H1 (cell line): Measurements from ENCODE around the gene GNB5. TPM values are rescaled to one million over a fixed set of nuclear protein-coding genes. Genes with fewer than 3 reads are reported as not detected.

Experiments
- CTCF ChIA-PET: fragments of 300-600 bp; sonication (Branson Sonifier 250); formaldehyde crosslinking; loops from one replicate; lab custom pipeline; 2021; ENCODE audit not compliant: partially characterized antibody; lab: Charles Lee
- POLR2A ChIA-PET: fragments of 300-600 bp; sonication (Branson Sonifier 250); formaldehyde crosslinking; loops from one replicate; lab custom pipeline; 2021; ENCODE audit warnings: inconsistent platforms; ENCODE audit not compliant: partially characterized antibody; lab: Charles Lee
- DNase-seq, 2 experiments: peaks; one replicate each; pipeline versions ENCODE4 v3.0.0 to v3.0.0-alpha.2; 2010 to 2022; ENCODE audit warnings: low spot score in 2 of 2, low read depth in 1 of 2, mixed read lengths in 1 of 2
- FAIRE-seq: peaks from 2 replicates; lab custom pipeline; 2011; peaks lifted over from hg19 to GRCh38; lab: Jason Lieb, UNC
- H2AFZ ChIP-seq: 2 replicates; pipeline ENCODE4 v1.8.1; 2012; ENCODE audit warnings: low read length, inconsistent platforms
- H2AK5ac ChIP-seq: 2 replicates; pipeline ENCODE4 v1.6.1; 2013; ENCODE audit warnings: low read depth, low read length
- H2BK120ac ChIP-seq: replicated peaks from 2 replicates; pipeline ENCODE3; 2013; ENCODE audit warnings: low read depth, low read length, inconsistent platforms
- H2BK12ac ChIP-seq: 2 replicates; pipeline ENCODE4 v1.6.1; 2013; ENCODE audit warnings: low read depth, low read length
- H2BK15ac ChIP-seq: 2 replicates; pipeline ENCODE4 v1.6.1; 2013; ENCODE audit warnings: low read length
- H2BK20ac ChIP-seq: 2 replicates; pipeline ENCODE4 v1.6.1; 2013; ENCODE audit warnings: low read length
- H2BK5ac ChIP-seq: 2 replicates; pipeline ENCODE4 v1.6.1; 2013; ENCODE audit warnings: low read depth, low read length
- H3K14ac ChIP-seq: 2 replicates; pipeline ENCODE4 v1.6.1; 2013; ENCODE audit warnings: inconsistent platforms; ENCODE audit not compliant: insufficient read length
- H3K18ac ChIP-seq: 2 replicates; pipeline ENCODE4 v1.6.1; 2013; ENCODE audit warnings: low read length; ENCODE audit errors: extremely low read depth
- H3K23ac ChIP-seq: 2 replicates; pipeline ENCODE4 v1.6.1; 2013; ENCODE audit warnings: inconsistent platforms; ENCODE audit not compliant: insufficient read length
- H3K23me2 ChIP-seq: 2 replicates; pipeline ENCODE4 v1.6.1; 2013; ENCODE audit warnings: low read depth, low read length
- H3K27ac ChIP-seq: 2 replicates; pipeline ENCODE4 v1.6.1; 2011; ENCODE audit warnings: low read depth, low read length, inconsistent platforms
- H3K27me3 ChIP-seq, 4 experiments: replicated peaks in 1 of 4; 1 replicate in 1 of 4; 2 replicates in 3 of 4; pipeline versions ENCODE4 v1.6.1 to v1.8.1; 2011 to 2013; ENCODE audit warnings: low read length in 3 of 4, mild to moderate bottlenecking in 3 of 4, inconsistent platforms in 2 of 4, mixed read lengths in 2 of 4, moderate library complexity in 1 of 4; ENCODE audit not compliant: control insufficient read depth in 3 of 4, insufficient read depth in 3 of 4; ENCODE audit errors: extremely low read depth in 1 of 4
- H3K36me3 ChIP-seq, 4 experiments: 2 replicates each; pipeline versions ENCODE4 v1.6.1 to v1.8.1; 2011 to 2013; ENCODE audit warnings: mild to moderate bottlenecking in 4 of 4, low read length in 3 of 4, moderate library complexity in 2 of 4, control low read depth in 1 of 4, inconsistent platforms in 1 of 4; ENCODE audit not compliant: insufficient read depth in 4 of 4, control insufficient read depth in 2 of 4
- H3K4ac ChIP-seq: replicated peaks from 2 replicates; pipeline ENCODE3; 2013; ENCODE audit warnings: low read length, low read depth, mixed read lengths, inconsistent platforms; ENCODE audit not compliant: insufficient read length
- H3K4me1 ChIP-seq, 4 experiments: replicated peaks in 1 of 4; 1 replicate in 1 of 4; 2 replicates in 3 of 4; pipeline versions ENCODE4 v1.6.1 to v1.8.1; 2011 to 2013; ENCODE audit warnings: low read length in 3 of 4, inconsistent platforms in 2 of 4, mixed read lengths in 1 of 4; ENCODE audit not compliant: insufficient read depth in 4 of 4, control insufficient read depth in 3 of 4
- H3K4me2 ChIP-seq, 2 experiments: 2 replicates each; pipeline versions ENCODE4 v1.6.1 to v1.8.1; 2011 to 2013; ENCODE audit warnings: low read depth in 2 of 2, low read length in 2 of 2, control low read depth in 1 of 2, inconsistent platforms in 1 of 2, mild to moderate bottlenecking in 1 of 2; ENCODE audit not compliant: insufficient read depth in 1 of 2
- H3K4me3 ChIP-seq, 4 experiments: fragments of 200-600, 300-600 bp in 1 of 4; sonication (generic), shearing (Covaris generic), sonication (Bioruptor Twin) in 1 of 4; 2 replicates each; pipeline versions ENCODE4 v1.5.1 to v1.8.1; 2011 to 2016; ENCODE audit warnings: low read length in 4 of 4, low read depth in 3 of 4, control low read depth in 2 of 4, inconsistent platforms in 2 of 4, mild to moderate bottlenecking in 2 of 4, mixed read lengths in 1 of 4, moderate library complexity in 1 of 4; ENCODE audit not compliant: insufficient read depth in 2 of 4; ENCODE audit errors: extremely low read depth in 1 of 4
- H3K56ac ChIP-seq: replicated peaks from 2 replicates; pipeline ENCODE3; 2013; ENCODE audit warnings: low read depth, mild to moderate bottlenecking, mixed read lengths, low read length, inconsistent platforms; ENCODE audit not compliant: insufficient read length
- H3K79me1 ChIP-seq: 2 replicates; pipeline ENCODE4 v1.6.1; 2013; ENCODE audit warnings: low read depth, low read length, control low read depth
- H3K79me2 ChIP-seq, 2 experiments: 2 replicates each; pipeline versions ENCODE4 v1.6.1 to v1.8.1; 2012 to 2013; ENCODE audit warnings: low read length in 2 of 2, mild to moderate bottlenecking in 2 of 2, inconsistent platforms in 1 of 2; ENCODE audit not compliant: insufficient read depth in 2 of 2, control insufficient read depth in 1 of 2
- H3K9ac ChIP-seq, 4 experiments: replicated peaks in 1 of 4; 1 replicate in 1 of 4; 2 replicates in 3 of 4; pipeline versions ENCODE4 v1.6.1 to v1.8.1; 2011 to 2013; ENCODE audit warnings: low read depth in 3 of 4, low read length in 3 of 4, control low read depth in 2 of 4, mild to moderate bottlenecking in 2 of 4, moderate library complexity in 2 of 4, inconsistent platforms in 1 of 4; ENCODE audit errors: extremely low read depth in 1 of 4
- H3K9me3 ChIP-seq, 2 experiments: 2 replicates each; pipeline versions ENCODE4 v1.6.1 to v1.8.1; 2012 to 2013; ENCODE audit warnings: mild to moderate bottlenecking in 2 of 2, moderate library complexity in 2 of 2, control low read depth in 1 of 2, inconsistent platforms in 1 of 2, low read depth in 1 of 2, low read length in 1 of 2, mixed read lengths in 1 of 2; ENCODE audit not compliant: insufficient read depth in 2 of 2
- H4K20me1 ChIP-seq, 2 experiments: replicated peaks in 1 of 2; 2 replicates each; pipeline versions ENCODE3 to v1.8.1; 2011 to 2013; ENCODE audit warnings: inconsistent platforms in 2 of 2, low read length in 2 of 2, mild to moderate bottlenecking in 1 of 2; ENCODE audit not compliant: insufficient read depth in 2 of 2, control insufficient read depth in 1 of 2
- H4K5ac ChIP-seq: 2 replicates; pipeline ENCODE4 v1.6.1; 2013; ENCODE audit warnings: low read length, low read depth, mixed read lengths, inconsistent platforms; ENCODE audit not compliant: insufficient read length
- H4K8ac ChIP-seq: 2 replicates; pipeline ENCODE4 v1.8.0; 2013; ENCODE audit warnings: mild to moderate bottlenecking, moderate library complexity, low read length, inconsistent platforms; ENCODE audit not compliant: insufficient read depth; ENCODE audit errors: extremely low read depth
- H4K91ac ChIP-seq: replicated peaks from 2 replicates; pipeline ENCODE3; 2013; ENCODE audit warnings: low read length, mixed read lengths, inconsistent platforms; ENCODE audit not compliant: insufficient read length
- CHD2 ChIP-seq: IDR thresholded peaks from 2 replicates; pipeline ENCODE4 v1.6.1; 2012; ENCODE audit warnings: low read length, improper control_type of control experiment
- YY1 ChIP-seq: IDR thresholded peaks from 2 replicates; pipeline ENCODE4 v1.6.1; 2011; ENCODE audit warnings: low read depth, mild to moderate bottlenecking, low read length
- WGBS, 2 experiments: shearing (Covaris generic) in 1 of 2; methylation state at CpG; one replicate each; pipeline versions ENCODE4 v1.1.6 to v1.1.7; 2013 to 2015; ENCODE audit warnings: low lambda C conversion rate in 2 of 2, mixed read lengths in 2 of 2, inconsistent platforms in 1 of 2, low coverage in 1 of 2, missing lambda C conversion rate in 1 of 2; ENCODE audit not compliant: insufficient replicate concordance in 2 of 2, insufficient coverage in 1 of 2, insufficient read length in 1 of 2; ENCODE audit errors: extremely low coverage in 1 of 2, missing lambda C conversion rate in 1 of 2; 5-methylcytosine and 5-hydroxymethylcytosine counted together
- polyA plus RNA-seq, 7 experiments: library from polyadenylated mRNA; depleted of rRNA in 3 of 7; stranded (reverse) in 5 of 7; unstranded in 2 of 7; fragments of >200 nt in 5 of 7; fragments of 200-250 nt in 2 of 7; gene quantifications; 1 replicate in 5 of 7; 2 replicates in 1 of 7; 4 replicates in 1 of 7; pipeline versions ENCODE4 v1.2.1 to v1.2.3, GENCODE V29; 2011 to 2013; ENCODE audit warnings: missing spikeins in 2 of 7, mixed read lengths in 2 of 7
- total RNA-seq: library from RNA; stranded (reverse); fragmentation: NEBNext Ultra II Directional; extraction: Animal tissue kit (Norgen Biotek cat#: 25700); gene quantifications from 2 replicates; pipeline ENCODE4 v1.2.1, GENCODE V29; 2021

The GNB5 gene
- total and polyA plus RNA-seq, 2 of the 8 experiments (the other 6 are each of a cell fraction or from before 2014, with no cell fraction given): 21.7 to 42.5 TPM

DNA sequence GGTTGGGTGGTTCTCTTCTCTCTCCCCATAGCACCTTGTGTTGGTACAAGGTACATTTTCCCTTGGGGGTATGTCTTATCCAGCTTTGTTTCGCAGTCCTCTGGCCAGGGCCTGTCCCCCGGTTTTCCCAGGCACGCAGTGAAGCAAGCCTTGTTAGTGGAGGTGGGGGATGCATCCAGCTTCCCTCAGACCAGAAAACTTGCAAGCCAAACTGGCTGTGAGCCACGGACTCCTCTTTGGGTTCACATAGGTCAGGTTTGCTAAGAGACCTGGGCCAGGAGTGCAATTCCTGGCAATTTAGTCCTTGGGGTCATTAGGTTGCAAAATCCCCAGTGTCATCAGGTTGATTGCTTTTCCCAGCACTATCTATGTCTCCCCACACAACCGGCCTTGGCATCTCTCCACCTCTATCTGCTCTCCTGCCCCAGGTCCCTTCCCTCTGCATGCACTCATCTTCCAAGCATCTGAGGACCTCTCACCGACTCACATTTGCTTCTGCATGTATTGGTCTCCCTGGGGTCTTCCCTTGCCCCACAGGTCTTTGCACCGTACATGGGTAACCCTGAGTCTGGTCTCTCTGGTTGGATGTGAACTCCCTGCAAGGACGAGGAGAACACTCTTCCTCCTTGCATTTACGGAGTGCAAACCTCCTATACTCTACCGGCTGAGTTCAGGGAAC, 112.9 kb downstream of the GNB5 start:
- no peak overlapping the region for H3K14ac ChIP-seq
- no peak overlapping the region for H2AK5ac ChIP-seq
- H2BK120ac ChIP-seq: no peak overlapping the region
- FAIRE-seq (no peak), DNase-seq (no peak)
- H3K56ac ChIP-seq: no peak overlapping the region
- H3K79me2 ChIP-seq: no peaks in the 10 kb centered on the region
- peak overlapping the region; percentile 60 for H2AFZ ChIP-seq
- H4K91ac ChIP-seq: no peak overlapping the region
- H4K8ac ChIP-seq: peak overlapping the region; percentile 31; the same call in 1 of the 2 replicates
- H3K4me1 ChIP-seq: peaks cover 0 to 4% (median 1%) of the 10 kb centered on the region in 4 experiments; a peak in 3 of 7 replicates
- no peaks in the 10 kb centered on the region for H3K27me3 ChIP-seq
- no peak overlapping the region for H4K5ac ChIP-seq
- no peak overlapping the region for H2BK5ac ChIP-seq
- CTCF ChIA-PET: interaction anchor here (0.5 to 4.9 kb wide), 50 partner anchors 9 to 548 kb away, joined by 3 to 55 read pairs (median 5); partner anchors contain the start of genes BCL2L10 and LEO1
- no peak overlapping the region for H2BK15ac ChIP-seq
- H3K79me1 ChIP-seq: no peaks in the 10 kb centered on the region
- no peaks in the 10 kb centered on the region for H4K20me1 ChIP-seq
- no peak overlapping the region for H3K4ac ChIP-seq
- no peaks in the 10 kb centered on the region for H3K36me3 ChIP-seq
- no peak overlapping the region for H3K4me2 ChIP-seq
- H2BK12ac ChIP-seq: no peak overlapping the region
- no peak overlapping the region for H3K27ac ChIP-seq
- no peaks in the 10 kb centered on the region for H3K9me3 ChIP-seq
- no peak overlapping the region for H3K18ac ChIP-seq
- 95% methylated on average over 10 of the region's 10 CpGs; no CpG with 5 or more reads in 1 of the 2 experiments for WGBS, 2 experiments
- no peak overlapping the region; the same call in 1 of the 2 replicates for H2BK20ac ChIP-seq
- H3K9ac ChIP-seq: no peak overlapping the region
- no peak overlapping the region for H3K4me3 ChIP-seq
- no peak overlapping the region for H3K23ac ChIP-seq
- H3K23me2 ChIP-seq: no peaks in the 10 kb centered on the region
- no peak for TF ChIP-seq YY1
- no peak for TF ChIP-seq CHD2
- POLR2A ChIA-PET: interaction anchor here (0.5 to 2.3 kb wide), 4 partner anchors 11 to 106 kb away, joined by 3 to 12 read pairs (median 6); partner anchors contain the start of gene LEO1
